ENCODE measurements around the gene WDR48.

The WDR48 gene

GRCh38 chr3:39146083-39146501 is 94.3 kb downstream of the WDR48 start:
- H3K4me3 Mint-ChIP-seq = peak overlapping the region in 1 of 2 donors; percentile 63
- no peak for ATAC-seq
- peaks cover 85% of the 10 kb centered on the region for H3K4me1 Mint-ChIP-seq
- no peaks in the 10 kb centered on the region for H3K9me3 Mint-ChIP-seq
- no peak for DNase-seq
- H3K27ac Mint-ChIP-seq = peak overlapping the region; percentile 1 to 59
- H3K27me3 Mint-ChIP-seq = no peaks in the 10 kb centered on the region

Data from stimulated activated naive CD8-positive, alpha-beta T cell treated with anti-CD3 and anti-CD28 coated beads, Interleukin-15, amount 100 ng/mL, for 72 hours (primary cell).